GM21423 (cell line): ENCODE data around the gene OOSP2.
"Not testable (repeated sequence)": the region's sequence is repeated elsewhere in the genome, so short reads cannot be mapped to it uniquely, and the experiment has no call there.

Source experiments
- ATAC-seq: cut with Tn5 transposase; IDR thresholded peaks from one replicate; pipeline ENCODE4 v1.9.1; 2021; ENCODE audit warnings: mild to moderate bottlenecking, moderate library complexity; ENCODE audit not compliant: unreplicated experiment

Gene OOSP2, protein sequence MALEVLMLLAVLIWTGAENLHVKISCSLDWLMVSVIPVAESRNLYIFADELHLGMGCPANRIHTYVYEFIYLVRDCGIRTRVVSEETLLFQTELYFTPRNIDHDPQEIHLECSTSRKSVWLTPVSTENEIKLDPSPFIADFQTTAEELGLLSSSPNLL

GRCh38 chr11:60040109-60040508, at the start of gene OOSP2:
OOSP2 (plus strand) TSS chr11:60040409; CDS start chr11:60040460, 51 bp downstream.
- ATAC-seq, result no peak

DNA sequence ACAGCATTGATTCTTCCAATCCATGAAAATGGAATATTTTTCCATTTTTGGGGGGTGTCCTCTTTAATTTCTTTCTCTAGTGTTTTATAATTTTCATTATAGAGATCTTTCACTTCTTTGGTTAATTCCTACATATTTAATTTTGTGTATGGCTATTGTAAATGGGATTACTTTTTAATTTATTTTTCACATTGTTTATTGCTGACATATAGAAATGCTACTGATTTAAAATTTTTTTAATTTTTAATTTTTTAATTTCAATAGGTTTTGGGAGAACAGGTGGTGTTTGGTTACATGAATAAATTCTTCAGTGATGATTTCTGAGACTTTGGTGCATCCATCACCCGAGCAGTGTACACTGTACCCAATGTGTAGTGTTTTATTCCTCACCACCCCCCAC, 49.8 kb upstream of the OOSP2 start:
- ATAC-seq, result no peak

- ATAC-seq, result no peak
These were observed 47.8 kb upstream of the OOSP2 start for GRCh38 chr11:59992425-59992824.

- ATAC-seq, result no peak
These were observed 42.4 kb upstream of the OOSP2 start for GRCh38 chr11:59997800-59998199.

- no peak for ATAC-seq
These were observed 40.5 kb upstream of the OOSP2 start for GRCh38 chr11:59999691-60000090.

DNA sequence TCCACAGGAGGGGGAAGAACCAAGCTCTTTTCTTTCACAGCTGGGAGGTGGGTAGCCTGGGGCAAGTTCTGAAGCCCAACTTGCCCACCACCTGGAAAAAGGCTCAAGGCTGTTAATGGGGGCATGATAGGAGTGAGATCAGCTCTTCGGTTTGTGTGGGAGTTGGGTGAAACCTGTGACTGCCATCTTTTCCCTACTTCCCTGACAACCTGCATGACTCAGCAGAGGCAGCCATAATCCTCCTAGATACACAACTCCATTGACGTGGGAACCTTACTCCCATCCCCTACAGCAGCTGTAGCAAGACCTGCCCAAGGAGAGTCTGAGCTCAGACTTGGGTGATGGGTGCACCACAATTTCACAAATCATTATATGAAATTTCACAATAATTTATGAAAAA, 36.5 kb upstream of the OOSP2 start:
- ATAC-seq, result no peak

GRCh38 chr11:60005360-60005759, 34.8 kb upstream of the OOSP2 start:
- no peak for ATAC-seq

GRCh38 chr11:60016881-60017280, 23.3 kb upstream of the OOSP2 start, which contains the start of gene OOSP4B:
OOSP4B (plus strand) TSS chr11:60017181.
- ATAC-seq, result no peak

- ATAC-seq, result no peak
These were observed 22.2 kb upstream of the OOSP2 start for GRCh38 chr11:60018058-60018457.

GRCh38 chr11:60020376-60020775, 19.8 kb upstream of the OOSP2 start:
- not testable (repeated sequence) for ATAC-seq

- ATAC-seq, result no peak
These were observed 11.1 kb upstream of the OOSP2 start for GRCh38 chr11:60029015-60029632.

GRCh38 chr11:60050422-60050821, 10.2 kb downstream of the OOSP2 start:
- not testable (repeated sequence) for ATAC-seq

DNA sequence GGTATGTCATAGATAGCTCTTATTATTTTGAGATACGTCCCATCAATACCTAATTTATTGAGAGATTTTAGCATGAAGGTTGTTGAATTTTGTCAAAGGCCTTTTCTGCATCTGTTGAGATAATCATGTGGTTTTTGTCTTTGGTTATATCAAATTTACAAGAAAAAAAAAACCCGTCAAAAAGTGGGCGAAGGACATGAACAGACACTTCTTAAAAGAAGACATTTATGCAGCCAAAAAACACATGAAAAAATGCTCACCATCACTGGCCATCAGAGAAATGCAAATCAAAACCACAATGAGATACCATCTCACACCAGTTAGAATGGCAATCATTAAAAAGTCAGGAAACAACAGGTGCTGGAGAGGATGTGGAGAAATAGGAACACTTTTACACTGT, 10.6 kb downstream of the OOSP2 start:
- ATAC-seq, result not testable (repeated sequence)

DNA sequence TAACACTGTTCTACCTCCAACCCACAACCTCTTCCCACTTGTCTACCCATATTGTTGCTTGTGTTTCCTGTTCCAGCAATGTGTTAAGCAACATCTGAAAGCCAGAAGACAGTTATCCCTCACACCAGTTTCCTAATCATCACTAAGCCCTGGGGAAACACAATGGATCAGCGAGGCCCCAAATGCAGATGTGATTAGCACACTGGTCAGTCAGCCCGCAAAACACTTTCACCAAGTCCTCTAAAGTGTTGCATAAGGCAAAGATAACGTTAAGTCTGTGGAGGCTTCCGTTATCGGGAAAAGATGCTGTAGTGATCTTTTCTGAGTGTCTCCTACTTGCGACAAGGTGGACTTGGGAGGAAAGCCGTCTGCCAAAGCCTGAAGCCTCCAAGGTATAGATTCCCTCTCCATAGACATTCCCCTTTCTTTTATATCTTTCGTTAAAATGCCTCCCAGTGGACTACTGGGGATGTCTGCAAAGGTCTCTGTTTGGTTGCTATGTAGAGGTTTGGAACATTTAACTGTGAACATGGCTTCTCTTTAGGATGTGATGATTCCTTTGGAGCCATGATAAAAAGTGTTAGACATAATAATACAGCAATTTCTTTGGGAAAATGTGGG, 16.2 kb downstream of the OOSP2 start, which contains the start of gene MS4A3:
Gene MS4A3, plus strand, starts transcription at position 317 of the 621 bp plus-strand sequence. CDS start 4,496 bp downstream, outside the sequence.
- no peak for ATAC-seq

- ATAC-seq, result no peak
These were observed 18.8 kb downstream of the OOSP2 start for GRCh38 chr11:60059052-60059451.

- ATAC-seq, result no peak
These were observed 19.5 kb downstream of the OOSP2 start for GRCh38 chr11:60059521-60060240.

DNA sequence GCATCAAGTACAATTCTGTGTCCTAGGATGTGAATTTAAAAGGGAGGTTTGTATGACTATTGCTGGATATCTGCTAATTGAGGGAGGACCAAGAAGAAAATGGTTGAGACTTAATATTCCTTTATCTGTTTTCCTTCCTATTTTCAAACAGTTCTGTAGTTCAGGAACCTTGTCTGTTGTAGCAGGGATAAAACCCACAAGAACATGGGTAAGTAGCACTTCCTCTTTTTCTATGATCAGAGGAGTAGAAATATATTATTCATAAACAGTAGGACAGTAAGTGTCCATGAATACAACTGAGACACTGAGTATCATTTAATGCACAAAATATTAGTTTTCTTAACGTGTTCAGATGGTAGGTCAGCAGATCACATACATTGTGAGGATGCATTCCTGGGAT, 23.9 kb downstream of the OOSP2 start:
- no peak for ATAC-seq

GRCh38 chr11:60065801-60066200, 25.6 kb downstream of the OOSP2 start:
- no peak for ATAC-seq

DNA sequence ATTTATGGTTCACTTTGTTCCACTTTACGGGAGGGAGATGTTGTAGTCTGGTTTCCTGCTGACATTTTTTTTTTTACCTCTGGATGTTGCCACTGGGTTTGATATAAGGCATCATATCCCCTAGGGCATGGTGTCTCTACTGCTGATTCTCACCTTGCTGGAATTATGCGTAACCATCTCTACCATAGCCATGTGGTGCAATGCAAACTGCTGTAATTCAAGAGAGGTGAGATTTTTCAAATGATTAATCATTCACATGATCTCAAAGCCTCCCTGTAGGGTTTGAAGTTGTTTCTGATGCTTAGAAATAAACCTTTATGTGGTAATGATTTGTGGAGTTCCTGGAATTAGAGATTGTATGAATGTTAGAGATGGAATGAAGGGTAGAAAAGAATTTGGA, 29.2 kb downstream of the OOSP2 start:
- ATAC-seq, result no peak

- ATAC-seq, result not testable (repeated sequence)
These were observed 31.4 kb downstream of the OOSP2 start for GRCh38 chr11:60071644-60072043.

GRCh38 chr11:60077216-60077817, 37.1 kb downstream of the OOSP2 start:
- ATAC-seq, result no peak
